ENCODE results near the gene CELSR1.

CELSR1 gene

GRCh38 chr22:46461566-46462180 lies 75.7 kb downstream of the CELSR1 start:
- no peak for DNase-seq (ENCODE audit: low read depth)

DNA sequence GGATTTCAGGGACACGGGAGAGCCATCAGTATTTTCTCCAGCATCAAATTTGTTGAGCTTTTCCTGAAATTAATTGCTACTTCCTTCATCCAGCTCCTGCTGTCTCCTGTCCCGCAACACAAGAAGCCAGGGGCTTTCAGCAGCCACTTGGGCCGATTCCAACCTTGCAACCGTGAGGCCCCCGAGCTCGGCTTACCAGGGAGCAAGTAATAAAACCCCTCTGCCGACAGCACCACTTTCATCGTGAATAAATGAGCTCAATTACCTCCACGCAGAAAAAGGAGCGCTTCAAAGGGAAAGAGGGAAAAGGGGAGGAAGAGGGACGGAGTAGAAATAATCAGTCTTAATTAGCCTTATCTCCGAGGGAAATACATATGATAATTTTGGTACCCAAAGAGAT lies 76.6 kb downstream of the CELSR1 start:
- no peak for DNase-seq (ENCODE audit: low read depth)

GRCh38 chr22:46459347-46460065 lies 77.9 kb downstream of the CELSR1 start:
- no peak for DNase-seq (ENCODE audit: low read depth)

GRCh38 chr22:46458525-46458924 lies 78.9 kb downstream of the CELSR1 start:
- DNase-seq (ENCODE audit: low read depth), result no peak

- no peak for DNase-seq (ENCODE audit: low read depth)
These were observed 79.6 kb downstream of the CELSR1 start for GRCh38 chr22:46457502-46458488.

DNA sequence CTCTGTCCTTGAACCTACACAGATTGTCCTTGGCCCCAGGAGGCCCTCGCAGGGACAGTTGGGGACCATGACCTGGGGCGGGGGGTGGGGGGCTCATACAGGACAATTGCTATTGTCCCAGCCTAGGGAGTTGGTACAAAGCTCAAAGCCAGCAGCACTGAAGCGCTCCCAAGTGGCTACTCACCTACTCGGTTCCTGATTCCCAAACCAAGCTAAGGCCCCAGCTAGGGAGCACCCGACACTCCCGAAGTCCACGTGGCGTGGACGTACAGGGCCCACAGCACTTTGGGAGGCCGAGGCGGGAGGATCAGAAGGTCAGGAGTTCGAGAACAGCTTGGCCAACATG lies 80.6 kb downstream of the CELSR1 start:
- no peak for DNase-seq (ENCODE audit: low read depth)

DNA sequence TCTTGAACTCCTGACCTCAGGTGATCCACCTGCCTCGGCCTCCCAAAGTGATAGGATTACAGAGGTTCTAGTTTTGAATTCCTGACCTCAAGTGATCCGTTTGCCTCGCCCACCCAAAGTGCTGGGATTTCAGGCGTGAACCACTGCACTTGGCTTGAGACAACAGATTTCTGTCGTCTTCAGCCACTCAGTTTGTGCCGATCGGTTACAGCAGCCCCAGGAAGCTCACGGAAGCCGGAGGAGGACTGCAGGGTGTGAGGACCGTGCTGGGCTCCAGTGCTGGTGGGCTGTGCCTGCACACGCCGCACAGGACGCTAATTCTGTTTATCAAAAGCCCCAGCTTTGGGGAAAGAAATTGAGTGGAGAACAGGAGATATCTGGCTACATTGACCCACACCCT lies 82.0 kb downstream of the CELSR1 start:
- DNase-seq (ENCODE audit: low read depth), result no peak

GRCh38 chr22:46454504-46455269 lies 82.7 kb downstream of the CELSR1 start:
- DNase-seq (ENCODE audit: low read depth), result no peak

DNA sequence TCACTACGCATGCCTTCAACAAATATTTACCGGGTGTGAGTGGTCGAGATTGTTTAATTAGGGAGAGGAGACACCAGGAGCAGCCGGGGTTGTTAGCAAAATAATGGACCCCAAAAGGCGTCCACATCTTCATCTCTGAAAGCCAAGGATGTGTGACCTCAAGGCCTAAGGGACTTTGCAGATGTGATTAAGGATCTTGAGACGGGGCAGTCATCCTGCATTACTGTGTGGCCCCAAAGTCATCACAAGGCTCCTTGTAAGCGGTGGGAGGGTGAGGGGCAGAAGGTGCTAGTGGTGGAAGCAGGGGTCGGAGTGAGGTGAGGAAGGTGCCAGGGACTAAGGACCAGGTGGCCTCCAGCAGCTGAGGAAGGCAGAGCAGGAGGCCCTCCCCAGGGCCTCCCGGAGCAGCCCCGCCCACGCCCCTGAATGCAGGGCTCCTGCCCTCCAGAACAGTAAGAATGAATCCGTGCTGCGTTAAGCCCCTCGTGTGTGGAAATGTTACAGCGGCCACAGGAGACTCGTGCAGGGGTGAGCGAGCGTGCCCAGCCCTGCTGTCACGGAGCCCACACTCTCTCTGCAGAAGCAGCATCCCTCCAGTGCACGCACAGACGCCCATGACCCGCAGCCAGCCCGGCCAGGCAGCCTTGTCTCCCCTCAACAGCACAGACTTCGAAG lies 83.5 kb downstream of the CELSR1 start:
- DNase-seq (ENCODE audit: low read depth), result no peak

GRCh38 chr22:46453006-46453828 lies 84.2 kb downstream of the CELSR1 start:
- no peak for DNase-seq (ENCODE audit: low read depth)

DNA sequence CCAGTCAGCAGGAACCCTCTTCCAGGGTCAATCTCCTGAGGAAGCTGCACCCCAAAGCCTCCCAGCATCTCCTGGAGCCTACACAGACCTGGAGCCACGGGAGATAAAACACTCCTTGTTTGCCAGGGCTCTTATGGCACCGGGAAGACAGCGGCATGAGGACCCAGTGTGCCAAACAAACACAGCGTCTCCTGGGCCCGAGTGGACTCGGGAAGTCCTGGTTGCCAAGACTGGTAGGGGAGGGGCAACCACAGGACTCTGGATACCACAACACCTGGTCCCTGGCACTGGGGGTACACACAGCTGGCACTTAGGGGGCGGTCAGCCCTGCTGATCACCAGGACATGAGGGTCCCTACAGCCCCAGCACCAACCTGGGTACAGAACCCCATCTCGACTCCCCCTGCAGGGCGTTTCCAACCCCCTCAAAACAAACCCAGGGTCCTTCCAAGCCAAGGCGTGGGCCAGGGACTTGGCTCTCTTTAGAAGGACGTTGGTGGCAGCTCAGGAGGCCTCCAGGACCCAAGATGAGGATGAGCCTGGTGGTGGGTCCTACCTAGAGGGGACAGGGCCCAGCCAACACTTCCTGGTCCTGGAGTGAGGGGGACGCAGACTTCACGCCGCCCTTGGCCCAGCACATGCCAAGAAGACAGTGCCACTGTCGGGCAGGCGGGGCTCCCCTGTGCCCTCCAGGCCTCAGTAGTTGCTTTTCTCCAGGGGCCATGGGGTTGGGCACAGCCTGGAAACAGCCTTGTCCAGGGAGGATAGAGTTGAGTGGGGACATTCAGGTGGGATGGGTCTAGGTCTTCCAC lies 85.0 kb downstream of the CELSR1 start:
- no peak for DNase-seq (ENCODE audit: low read depth)

DNA sequence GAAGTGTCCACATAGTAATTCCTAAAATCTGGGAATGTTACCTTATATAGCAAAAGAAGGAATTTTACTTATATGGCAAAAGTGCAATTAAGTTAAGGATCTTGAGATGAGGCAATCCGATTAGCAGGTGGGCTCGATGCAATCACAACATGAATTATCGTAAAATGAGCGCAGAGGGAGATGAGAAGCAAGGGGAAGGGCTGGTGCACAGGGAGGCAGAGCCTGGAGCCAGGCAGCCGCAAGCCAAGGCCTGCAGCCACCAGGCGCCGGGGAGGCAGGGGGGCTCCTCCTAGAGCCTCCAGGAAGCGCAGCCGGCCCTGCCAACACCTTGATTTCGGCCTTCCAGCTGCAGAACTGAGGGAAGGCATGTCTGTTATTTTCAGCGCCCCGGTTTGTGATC lies 85.7 kb downstream of the CELSR1 start:
- no peak for DNase-seq (ENCODE audit: low read depth)

DNA sequence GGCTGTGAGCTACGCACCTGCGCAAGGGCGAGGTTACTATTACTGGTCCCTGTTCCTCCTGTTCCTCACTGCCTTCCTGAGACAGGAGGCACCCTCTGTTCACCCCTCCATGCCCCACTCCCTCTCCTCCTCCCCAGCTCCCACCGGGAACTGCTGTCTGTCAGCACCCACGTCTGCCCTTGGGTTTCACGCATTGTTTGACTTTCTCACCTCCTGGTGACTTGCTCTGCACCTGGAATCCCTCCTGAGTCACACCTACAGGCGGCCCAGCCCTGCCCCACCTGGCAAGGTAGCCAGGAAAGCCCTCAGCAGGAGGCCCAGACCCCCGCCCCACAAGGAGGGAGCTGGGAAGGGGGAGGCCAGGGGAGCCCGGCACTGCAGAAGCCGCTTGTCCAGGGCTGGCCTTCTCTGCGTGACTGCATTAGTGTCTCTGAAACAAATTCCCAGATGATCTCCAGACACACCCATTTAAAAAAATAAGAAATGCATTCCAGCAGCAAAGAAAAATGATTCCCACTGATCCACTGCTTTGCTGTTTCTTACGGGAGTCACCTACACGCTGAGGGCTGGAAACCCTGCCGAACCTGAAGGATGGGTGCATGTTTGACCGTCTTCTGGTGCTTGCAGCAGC lies 86.4 kb downstream of the CELSR1 start:
- no peak for DNase-seq (ENCODE audit: low read depth)

DNA sequence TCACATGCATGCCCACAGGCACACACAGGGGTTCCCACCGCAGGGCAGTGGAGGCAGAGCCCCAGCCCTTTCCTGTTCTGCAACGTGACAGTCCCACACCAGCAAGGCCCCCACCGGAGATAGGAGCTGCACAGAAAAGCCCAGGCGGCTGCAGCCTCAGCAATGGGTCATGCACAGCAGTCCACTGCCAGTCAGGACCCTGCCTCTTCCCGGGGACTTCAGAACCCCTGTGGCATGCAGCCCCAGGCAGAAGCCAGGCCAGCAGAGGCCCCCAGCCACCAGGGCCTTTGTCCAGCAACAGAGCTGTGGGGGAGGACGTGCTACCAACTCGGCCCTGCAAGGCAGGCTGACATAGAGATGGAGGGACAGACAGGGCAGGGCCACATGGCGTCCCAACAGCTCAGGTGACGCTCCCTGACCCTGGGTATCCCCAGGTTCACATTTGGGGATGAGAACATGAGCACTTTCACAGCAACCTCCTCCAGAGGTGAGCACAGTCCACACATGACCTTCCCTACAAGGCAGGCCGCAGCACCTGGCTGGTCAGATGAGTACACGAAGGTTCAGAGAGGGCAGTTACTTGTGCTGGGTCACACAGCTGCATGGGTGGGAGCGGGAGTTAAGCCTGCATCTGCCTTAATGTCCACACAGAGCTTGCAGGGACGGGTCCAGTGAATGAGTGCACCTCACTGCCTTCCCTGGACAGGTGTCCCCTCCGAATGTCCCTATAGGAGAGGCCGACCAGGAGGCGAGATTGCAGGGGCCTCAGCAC lies 87.3 kb downstream of the CELSR1 start:
- no peak for DNase-seq (ENCODE audit: low read depth)

DNA sequence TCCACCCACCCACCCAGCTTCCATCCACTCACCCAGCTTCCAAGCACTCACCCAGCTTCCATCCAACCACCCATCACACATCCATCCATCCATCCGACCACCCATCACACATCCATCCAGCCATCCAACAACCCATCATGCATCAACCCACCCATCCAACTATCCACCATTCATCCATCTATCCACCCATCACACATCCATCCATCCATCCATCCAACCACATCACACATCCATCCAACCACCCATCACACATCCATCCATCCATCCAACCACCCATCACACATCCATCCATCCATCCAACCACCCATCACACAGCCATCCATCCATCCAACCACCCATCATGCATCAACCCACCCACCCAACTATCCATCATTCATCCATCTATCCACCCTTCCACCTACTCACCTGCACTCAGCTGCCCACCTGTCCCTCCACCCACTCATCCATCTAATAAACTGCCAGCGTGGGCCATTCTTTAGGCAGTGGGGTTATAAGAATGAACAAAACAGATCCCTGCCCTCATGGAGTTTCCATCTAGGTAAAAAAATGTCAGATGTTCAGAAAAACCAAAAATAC lies 88.2 kb downstream of the CELSR1 start:
- no peak for DNase-seq (ENCODE audit: low read depth)

GRCh38 chr22:46448333-46448732 lies 89.1 kb downstream of the CELSR1 start:
- no peak for DNase-seq (ENCODE audit: low read depth)

- no peak for DNase-seq (ENCODE audit: low read depth)
These were observed 89.5 kb downstream of the CELSR1 start for GRCh38 chr22:46447906-46448305.

DNA sequence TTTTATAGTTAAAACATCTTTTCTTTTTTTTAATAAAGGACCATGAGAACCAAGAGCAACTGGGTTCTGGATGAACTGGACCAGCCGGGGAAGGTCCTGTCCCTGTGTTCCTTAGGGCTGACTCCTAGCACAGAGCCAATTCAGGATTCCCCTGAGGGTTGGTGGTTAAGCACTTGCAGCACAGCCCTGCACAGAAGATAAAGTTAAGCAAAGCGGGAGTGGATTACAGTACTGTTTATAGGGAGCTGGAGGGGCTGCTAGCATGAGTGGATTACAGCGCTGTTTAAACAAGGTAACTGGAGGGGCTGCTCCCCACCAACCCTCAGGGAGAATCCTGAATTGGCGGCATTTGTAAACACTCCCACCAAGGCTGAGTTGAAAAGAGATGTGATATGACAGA lies 90.6 kb downstream of the CELSR1 start:
- no peak for DNase-seq (ENCODE audit: low read depth)
